Measurements from ENCODE around the gene GPC2. TPM values are rescaled to one million over a fixed set of nuclear protein-coding genes. Genes with fewer than 3 reads are reported as not detected.
"Not testable (repeated sequence)": the region's sequence is repeated elsewhere in the genome, so short reads cannot be mapped to it uniquely, and the experiment has no call there.

Gene GPC2
- total RNA-seq, 2 experiments from 2014 or later: 5.3 to 6.1 TPM

DNA sequence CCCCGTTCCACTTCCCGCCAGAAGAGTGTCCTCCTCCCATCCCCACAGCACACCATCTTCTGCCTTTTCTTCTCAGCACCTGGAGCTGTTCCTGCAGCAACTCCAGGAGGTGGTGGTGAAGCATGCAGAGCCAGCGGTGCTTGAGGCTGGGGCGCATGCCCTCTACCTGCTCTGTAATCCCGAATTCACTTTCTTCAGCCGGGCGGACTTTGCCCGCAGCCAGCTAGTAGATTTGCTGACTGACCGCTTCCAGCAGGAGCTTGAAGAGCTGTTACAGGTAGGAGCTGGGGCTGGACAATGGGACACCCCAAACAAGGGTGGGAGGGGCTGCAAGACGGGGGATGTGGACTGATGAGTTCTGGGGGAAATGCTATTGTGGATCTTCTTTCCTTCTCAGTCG lies 23.5 kb upstream of the GPC2 start:
- POLR2A ChIA-PET: no interaction called here
- ATAC-seq (no peak), DNase-seq (no peak)
- CTCF ChIA-PET: interaction anchor here (0.7 to 1.6 kb wide), 2 partner anchors 10 to 11 kb away, joined by 3 to 7 read pairs; no protein-coding TSS in a partner anchor
- Mint-ChIP-seq H3K4me1 (peaks cover 10% of the 10 kb centered on the region), H3K27ac (no peak overlapping the region), H3K9me3 (ENCODE audit: low read depth) (no peaks in the 10 kb centered on the region), H3K36me3 (ENCODE audit: low read depth) (no peaks in the 10 kb centered on the region), H3K27me3 (no peaks in the 10 kb centered on the region), H3K4me3 (no peak overlapping the region)
- intact Hi-C loops (cut with DNase I, micrococcal nuclease): no loop called here

DNA sequence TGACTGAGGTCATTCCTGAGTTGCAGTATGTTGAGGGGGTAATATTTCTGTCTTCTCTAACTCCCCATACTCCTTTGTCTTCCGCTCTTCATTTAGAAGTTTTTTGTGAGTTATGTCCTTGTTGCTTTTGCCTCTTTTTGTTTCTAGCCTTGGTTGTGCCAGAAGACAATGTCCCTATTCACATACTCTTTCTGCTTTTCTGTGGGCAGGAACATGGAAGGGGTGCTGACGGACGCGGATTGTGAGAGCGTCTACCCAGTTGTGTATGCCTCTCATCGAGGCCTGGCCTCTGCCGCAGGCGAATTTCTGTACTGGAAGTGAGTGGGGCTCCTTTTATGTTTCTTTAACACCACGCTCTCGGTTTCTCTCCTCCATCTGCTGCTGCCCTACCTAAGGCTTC lies 21.1 kb upstream of the GPC2 start:
- POLR2A ChIA-PET: no interaction called here
- Mint-ChIP-seq H3K27ac (no peak overlapping the region), H3K27me3 (no peaks in the 10 kb centered on the region), H3K9me3 (ENCODE audit: low read depth) (no peaks in the 10 kb centered on the region), H3K36me3 (ENCODE audit: low read depth) (peaks cover 2% of the 10 kb centered on the region), H3K4me1 (peaks cover 20% of the 10 kb centered on the region), H3K4me3 (no peak overlapping the region)
- ATAC-seq (no peak), DNase-seq (no peak)
- CTCF ChIA-PET: interaction anchor here (1.1 to 1.7 kb wide), 3 partner anchors 8 to 31 kb away, joined by 3 to 6 read pairs (median 3); no protein-coding TSS in a partner anchor
- intact Hi-C loops (cut with DNase I, micrococcal nuclease): no loop called here

DNA sequence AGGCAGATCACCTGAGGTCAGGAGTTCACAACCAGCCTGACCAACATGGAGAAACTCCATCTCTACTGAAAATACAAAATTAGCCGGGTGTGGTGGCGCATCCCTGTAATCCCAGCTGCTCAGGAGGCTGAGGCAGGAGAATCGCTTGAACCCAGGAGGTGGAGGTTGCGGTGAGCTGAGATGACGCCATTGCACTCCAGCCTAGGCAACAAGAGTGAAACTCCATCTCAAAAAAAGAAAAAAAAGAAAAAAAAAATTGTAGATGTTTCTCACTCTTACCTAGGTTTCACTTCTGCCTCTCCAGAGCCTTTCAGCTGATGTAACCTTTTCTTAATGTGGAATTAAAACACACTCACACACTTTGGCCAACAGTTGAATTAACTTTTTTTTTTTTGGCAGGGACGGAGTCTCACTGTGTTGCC lies 18.7 kb upstream of the GPC2 start:
- intact Hi-C loops (cut with DNase I, micrococcal nuclease); H3K9me3 Mint-ChIP-seq (ENCODE audit: low read depth); POLR2A ChIA-PET; H3K4me3 Mint-ChIP-seq; H3K27me3 Mint-ChIP-seq; DNase-seq; H3K36me3 Mint-ChIP-seq (ENCODE audit: low read depth): not testable (repeated sequence)
- peak; percentile 21 for ATAC-seq
- CTCF ChIA-PET: interaction anchor here (0.9 to 1.3 kb wide), 3 partner anchors 13 to 65 kb away, joined by 3 to 16 read pairs (median 3); no protein-coding TSS in a partner anchor
- Mint-ChIP-seq H3K27ac (peak overlapping the region; percentile 4), H3K4me1 (peaks cover 39% of the 10 kb centered on the region)

GRCh38 chr7:100195222-100195621 lies 18.0 kb upstream of the GPC2 start:
- DNase-seq (no peak), ATAC-seq (no peak)
- POLR2A ChIA-PET: no interaction called here
- Mint-ChIP-seq H3K27ac (peak overlapping the region; percentile 4), H3K4me1 (peaks cover 42% of the 10 kb centered on the region), H3K27me3 (no peaks in the 10 kb centered on the region), H3K9me3 (ENCODE audit: low read depth) (no peaks in the 10 kb centered on the region), H3K4me3 (no peak overlapping the region), H3K36me3 (ENCODE audit: low read depth) (peaks cover 2% of the 10 kb centered on the region)
- CTCF ChIA-PET: interaction anchor here (0.7 to 1.3 kb wide), 3 partner anchors 9 to 66 kb away, joined by 3 to 16 read pairs (median 3); no protein-coding TSS in a partner anchor
- intact Hi-C loops (cut with DNase I, micrococcal nuclease): no loop called here

- Mint-ChIP-seq H3K4me1 (peaks cover 46% of the 10 kb centered on the region), H3K9me3 (ENCODE audit: low read depth) (no peaks in the 10 kb centered on the region), H3K4me3 (no peak overlapping the region), H3K27ac (no peak overlapping the region), H3K36me3 (ENCODE audit: low read depth) (peaks cover 2% of the 10 kb centered on the region), H3K27me3 (no peaks in the 10 kb centered on the region)
- ChIA-PET CTCF (interaction anchor here (0.9 to 1.5 kb wide), 5 partner anchors 9 to 62 kb away, joined by 3 to 6 read pairs (median 3); no protein-coding TSS in a partner anchor), POLR2A (no interaction called here)
- ATAC-seq (no peak), DNase-seq (no peak)
- intact Hi-C loops (cut with DNase I, micrococcal nuclease): no loop called here
Observed at GRCh38 chr7:100192969-100193368, 15.8 kb upstream of the GPC2 start.

DNA sequence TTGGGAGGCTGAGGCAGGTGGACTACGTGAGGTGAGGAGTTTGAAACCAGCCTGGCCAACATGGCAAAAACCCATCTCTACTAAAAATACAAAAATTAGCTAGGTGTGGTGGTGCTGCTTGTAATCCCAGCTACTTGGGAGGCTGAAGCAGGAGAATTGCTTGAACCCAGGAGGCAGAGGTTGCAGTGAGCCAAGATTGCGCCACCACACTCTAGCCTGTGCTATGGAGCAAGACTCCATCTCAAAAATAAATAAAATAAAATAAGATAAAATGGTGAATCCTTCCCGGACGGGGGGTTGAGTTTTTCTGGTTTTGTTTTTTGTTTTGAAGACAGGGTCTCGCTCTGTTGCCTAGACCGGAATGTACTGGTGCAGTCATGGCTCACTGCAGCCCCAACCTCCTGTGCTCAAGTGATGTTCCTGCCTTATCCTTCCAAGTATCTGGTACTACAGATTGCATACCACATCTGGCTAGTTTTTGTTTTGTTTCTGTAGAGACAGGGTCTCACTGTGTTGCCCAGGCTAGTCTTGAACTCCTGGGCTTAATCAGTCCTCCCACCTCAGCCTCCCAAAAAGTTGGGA lies 15.2 kb upstream of the GPC2 start:
- H3K4me3 Mint-ChIP-seq; POLR2A ChIA-PET; H3K9me3 Mint-ChIP-seq (ENCODE audit: low read depth); DNase-seq; ATAC-seq; H3K36me3 Mint-ChIP-seq (ENCODE audit: low read depth); H3K27me3 Mint-ChIP-seq; intact Hi-C loops (cut with DNase I, micrococcal nuclease): not testable (repeated sequence)
- Mint-ChIP-seq H3K27ac (peak overlapping the region; percentile 19), H3K4me1 (peaks cover 46% of the 10 kb centered on the region)
- CTCF ChIA-PET: interaction anchor here (0.6 to 1.5 kb wide), 3 partner anchors 18 to 1552 kb away, joined by 3 read pairs; no protein-coding TSS in a partner anchor

- ChIA-PET CTCF (interaction anchor here (1.5 kb wide), 2 partner anchors 18 to 27 kb away, joined by 3 read pairs; no protein-coding TSS in a partner anchor), POLR2A (no interaction called here)
- DNase-seq (no peak), ATAC-seq (no peak)
- H3K27me3 Mint-ChIP-seq: no peaks in the 10 kb centered on the region
- H3K36me3 Mint-ChIP-seq (ENCODE audit: low read depth): peaks cover 2% of the 10 kb centered on the region
- no peaks in the 10 kb centered on the region for H3K9me3 Mint-ChIP-seq (ENCODE audit: low read depth)
- H3K27ac Mint-ChIP-seq: peak overlapping the region; percentile 19
- peaks cover 46% of the 10 kb centered on the region for H3K4me1 Mint-ChIP-seq
- intact Hi-C loops (cut with DNase I, micrococcal nuclease): loop anchor here in 1 of 2 experiments (2.0 kb wide), 2 partner anchors 17 to 29 kb away; no protein-coding TSS in a partner anchor
- H3K4me3 Mint-ChIP-seq: no peak overlapping the region
Observed at GRCh38 chr7:100191775-100192174, 14.6 kb upstream of the GPC2 start.

GRCh38 chr7:100190048-100190711 lies 13.0 kb upstream of the GPC2 start:
- intact Hi-C loops (cut with DNase I, micrococcal nuclease): loop anchor here (1.0 to 2.0 kb wide), 4 partner anchors 19 to 217 kb away; no protein-coding TSS in a partner anchor
- Mint-ChIP-seq H3K4me3 (no peak overlapping the region), H3K4me1 (peaks cover 38% of the 10 kb centered on the region), H3K27ac (peak overlapping the region; percentile 81), H3K9me3 (ENCODE audit: low read depth) (no peaks in the 10 kb centered on the region), H3K36me3 (ENCODE audit: low read depth) (peaks cover 2% of the 10 kb centered on the region), H3K27me3 (no peaks in the 10 kb centered on the region)
- ChIA-PET POLR2A (interaction anchor here (1.3 kb wide), 1 partner anchor 206 kb away, joined by 3 read pairs; no protein-coding TSS in a partner anchor), CTCF (interaction anchor here (0.6 to 2.7 kb wide), 21 partner anchors 8 to 775 kb away, joined by 3 to 20 read pairs (median 5); partner anchors contain the start of genes GPC2 and STAG3)
- no peak for DNase-seq
- peak; percentile 91 for ATAC-seq

- ChIA-PET CTCF (interaction anchor here (0.7 to 2.7 kb wide), 8 partner anchors 10 to 234 kb away, joined by 3 to 17 read pairs (median 5); partner anchors contain the start of genes GPC2 and STAG3), POLR2A (no interaction called here)
- Mint-ChIP-seq H3K27me3 (no peaks in the 10 kb centered on the region), H3K4me3 (no peak overlapping the region), H3K9me3 (ENCODE audit: low read depth) (no peaks in the 10 kb centered on the region), H3K4me1 (peaks cover 36% of the 10 kb centered on the region), H3K27ac (peak overlapping the region; percentile 78), H3K36me3 (ENCODE audit: low read depth) (peaks cover 2% of the 10 kb centered on the region)
- intact Hi-C loops (cut with DNase I, micrococcal nuclease): no loop called here
- no peak for DNase-seq
- ATAC-seq: no peak
Observed at GRCh38 chr7:100189061-100189460, 11.9 kb upstream of the GPC2 start.

GRCh38 chr7:100185726-100186125 lies 8.5 kb upstream of the GPC2 start:
- no peak overlapping the region for H3K4me3 Mint-ChIP-seq
- H3K9me3 Mint-ChIP-seq (ENCODE audit: low read depth): no peaks in the 10 kb centered on the region
- H3K27me3 Mint-ChIP-seq: no peaks in the 10 kb centered on the region
- ChIA-PET POLR2A (no interaction called here), CTCF (interaction anchor here (1.0 to 1.5 kb wide), 2 partner anchors 10 to 40 kb away, joined by 3 to 5 read pairs; no protein-coding TSS in a partner anchor)
- DNase-seq: no peak
- H3K4me1 Mint-ChIP-seq: peaks cover 37% of the 10 kb centered on the region
- H3K27ac Mint-ChIP-seq: no peak overlapping the region
- no peak for ATAC-seq
- intact Hi-C loops (cut with DNase I, micrococcal nuclease): no loop called here
- H3K36me3 Mint-ChIP-seq (ENCODE audit: low read depth): no peaks in the 10 kb centered on the region

DNA sequence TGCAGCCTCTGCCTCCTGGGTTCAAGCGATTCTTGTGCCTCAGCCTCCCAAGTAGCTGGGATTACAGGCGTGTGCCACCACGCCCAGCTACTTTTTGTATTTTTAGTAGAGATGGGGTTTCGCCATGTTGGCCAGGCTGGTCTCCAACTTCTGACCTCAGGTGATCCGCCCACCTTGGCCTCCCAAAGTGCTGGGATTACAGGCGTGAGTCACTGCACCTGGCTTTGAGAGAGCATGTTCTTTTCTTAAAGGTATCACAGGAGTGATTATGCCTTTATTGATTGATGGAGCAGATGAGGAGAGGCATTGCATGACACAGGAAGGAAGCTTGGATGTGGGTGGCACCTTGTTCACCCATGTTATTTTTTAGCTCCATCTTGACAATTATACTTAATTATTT lies 5.9 kb upstream of the GPC2 start:
- CTCF ChIA-PET: interaction anchor here (0.7 kb wide), 1 partner anchor 10 kb away, joined by 5 read pairs; no protein-coding TSS in a partner anchor
- H3K27me3 Mint-ChIP-seq; H3K4me3 Mint-ChIP-seq; H3K9me3 Mint-ChIP-seq (ENCODE audit: low read depth); H3K27ac Mint-ChIP-seq; intact Hi-C loops (cut with DNase I, micrococcal nuclease); POLR2A ChIA-PET; H3K36me3 Mint-ChIP-seq (ENCODE audit: low read depth); DNase-seq; ATAC-seq: not testable (repeated sequence)
- peaks cover 34% of the 10 kb centered on the region for H3K4me1 Mint-ChIP-seq
